Activated CD8-positive, alpha-beta T cell treated with anti-CD3 and anti-CD28 coated beads, Interleukin-2, amount 10 ng/mL, durations not matched to agents 7 days and 5 days (primary cell): Measurements from ENCODE around the gene MRPS7. TPM values are rescaled to one million over a fixed set of nuclear protein-coding genes. Genes with fewer than 3 reads are reported as not detected.

Experiments
- ATAC-seq: fragments of 150-1000 bp; cut with Tn5 transposase; one replicate; pipeline ENCODE4 v1.10.0; 2021; ENCODE audit warnings: moderate library complexity
- CTCF ChIA-PET: fragments of 350-600 bp; sonication (Branson Sonifier 250); formaldehyde crosslinking; loops from one replicate; lab custom pipeline; 2021; ENCODE audit warnings: antibody characterized with exemption; lab: Charles Lee
- POLR2A ChIA-PET: fragments of 350-600 bp; sonication (Branson Sonifier 250); formaldehyde crosslinking; loops from one replicate; lab custom pipeline; 2021; ENCODE audit warnings: antibody characterized with exemption; lab: Charles Lee
- DNase-seq: peaks from one replicate; pipeline ENCODE4 v3.0.0-alpha.2; 2020
- H3K27ac Mint-ChIP-seq: one replicate; pipeline ENCODE4 v1.8.0; 2021; ENCODE audit warnings: mild to moderate bottlenecking, mixed read lengths
- H3K27me3 Mint-ChIP-seq: one replicate; pipeline ENCODE4 v1.8.0; 2021; ENCODE audit warnings: low read depth, mixed read lengths
- H3K36me3 Mint-ChIP-seq: one replicate; pipeline ENCODE4 v1.8.0; 2021; ENCODE audit warnings: low read depth, mixed read lengths
- H3K4me1 Mint-ChIP-seq: one replicate; pipeline ENCODE4 v1.8.0; 2021; ENCODE audit warnings: low read depth, mixed read lengths
- H3K4me3 Mint-ChIP-seq: one replicate; pipeline ENCODE4 v1.8.0; 2021; ENCODE audit warnings: mild to moderate bottlenecking, mixed read lengths
- H3K9me3 Mint-ChIP-seq: one replicate; pipeline ENCODE4 v1.8.0; 2022; ENCODE audit warnings: mixed read lengths; ENCODE audit not compliant: insufficient read depth
- total RNA-seq, 2 experiments: library from RNA; stranded (reverse); gene quantifications; one replicate each; pipeline ENCODE4 v1.2.3, GENCODE V29; 2021

The MRPS7 gene
- total RNA-seq, 2 experiments from 2014 or later = 62.1 to 66.1 TPM

GRCh38 chr17:75260641-75261335 is 891 bp upstream of the MRPS7 start:
- ChIA-PET CTCF (interaction anchor here (1.1 to 4.4 kb wide), 14 partner anchors 8 to 256 kb away, joined by 3 to 98 read pairs (median 7); partner anchors contain the start of genes MIF4GD, NUP85, SLC25A19 and TSEN54), POLR2A (interaction anchor here (0.6 to 4.1 kb wide), 25 partner anchors 10 to 516 kb away, joined by 3 to 112 read pairs (median 5); partner anchors contain the start of genes FDXR, GRB2, MIF4GD and MRPL58)
- H3K9me3 Mint-ChIP-seq = no peaks in the 10 kb centered on the region
- no peaks in the 10 kb centered on the region for H3K27me3 Mint-ChIP-seq
- H3K4me3 Mint-ChIP-seq = peak overlapping the region; percentile 95
- H3K27ac Mint-ChIP-seq = peak overlapping the region; percentile 99
- no peak for DNase-seq
- peaks cover 42% of the 10 kb centered on the region for H3K4me1 Mint-ChIP-seq
- H3K36me3 Mint-ChIP-seq = peaks cover 31% of the 10 kb centered on the region
- ATAC-seq = peak; percentile 37

- ChIA-PET POLR2A (interaction anchor here (0.7 to 4.1 kb wide), 20 partner anchors 9 to 389 kb away, joined by 3 to 112 read pairs (median 5); partner anchors contain the start of genes FDXR, GRB2, JPT1 and MIF4GD), CTCF (interaction anchor here (0.6 to 4.4 kb wide), 17 partner anchors 10 to 491 kb away, joined by 3 to 98 read pairs (median 4); partner anchors contain the start of genes GRB2, MIF4GD, NUP85 and SLC25A19)
- no peaks in the 10 kb centered on the region for H3K9me3 Mint-ChIP-seq
- peaks cover 38% of the 10 kb centered on the region for H3K4me1 Mint-ChIP-seq
- DNase-seq (no peak), ATAC-seq (no peak)
- peak overlapping the region; percentile 95 for H3K4me3 Mint-ChIP-seq
- peaks cover 42% of the 10 kb centered on the region for H3K36me3 Mint-ChIP-seq
- H3K27ac Mint-ChIP-seq = peak overlapping the region; percentile 99
- H3K27me3 Mint-ChIP-seq = no peaks in the 10 kb centered on the region
Observed at GRCh38 chr17:75262112-75262606, 480 bp downstream of the MRPS7 start.

GRCh38 chr17:75263055-75263454 is 1.4 kb downstream of the MRPS7 start:
- Mint-ChIP-seq H3K4me1 (peaks cover 37% of the 10 kb centered on the region), H3K4me3 (peak overlapping the region; percentile 95)
- POLR2A ChIA-PET = interaction anchor here (0.7 to 4.1 kb wide), 8 partner anchors 8 to 251 kb away, joined by 3 to 112 read pairs (median 14); partner anchors contain the start of genes GRB2, MIF4GD, MRPL58 and NUP85

GRCh38 chr17:75265614-75266315 is 4.1 kb downstream of the MRPS7 start:
- Mint-ChIP-seq H3K27me3 (no peaks in the 10 kb centered on the region), H3K36me3 (peaks cover 37% of the 10 kb centered on the region), H3K9me3 (no peaks in the 10 kb centered on the region), H3K4me3 (no peak overlapping the region), H3K4me1 (peaks cover 29% of the 10 kb centered on the region), H3K27ac (no peak overlapping the region)
- CTCF ChIA-PET = interaction anchor here (1.9 kb wide), 1 partner anchor 24 kb away, joined by 5 read pairs; the partner anchor contains the start of gene SLC25A19
- POLR2A ChIA-PET = no interaction called here
- DNase-seq (no peak), ATAC-seq (no peak)

More at GRCh38 chr17:75263055-75263454, 1.4 kb downstream of the MRPS7 start:
- ATAC-seq = no peak
- no peaks in the 10 kb centered on the region for H3K27me3 Mint-ChIP-seq
- CTCF ChIA-PET = interaction anchor here (0.8 to 4.4 kb wide), 10 partner anchors 9 to 490 kb away, joined by 3 to 98 read pairs (median 4); partner anchors contain the start of genes GRB2, MIF4GD and NUP85
- no peaks in the 10 kb centered on the region for H3K9me3 Mint-ChIP-seq
- peaks cover 42% of the 10 kb centered on the region for H3K36me3 Mint-ChIP-seq
- peak overlapping the region; percentile 99 for H3K27ac Mint-ChIP-seq
- no peak for DNase-seq

- Mint-ChIP-seq H3K36me3 (peaks cover 34% of the 10 kb centered on the region), H3K27me3 (no peaks in the 10 kb centered on the region), H3K27ac (no peak overlapping the region), H3K9me3 (no peaks in the 10 kb centered on the region), H3K4me1 (peaks cover 27% of the 10 kb centered on the region), H3K4me3 (no peak overlapping the region)
- ChIA-PET POLR2A (interaction anchor here (1.4 kb wide), 1 partner anchor 22 kb away, joined by 4 read pairs; the partner anchor contains the start of gene SLC25A19), CTCF (interaction anchor here (1.9 kb wide), 1 partner anchor 23 kb away, joined by 5 read pairs; the partner anchor contains the start of gene SLC25A19)
- DNase-seq (no peak), ATAC-seq (no peak)
Observed at GRCh38 chr17:75266316-75267152, 4.9 kb downstream of the MRPS7 start.

GRCh38 chr17:75267153-75267410 is 5.4 kb downstream of the MRPS7 start:
- peaks cover 31% of the 10 kb centered on the region for H3K4me1 Mint-ChIP-seq
- H3K27ac Mint-ChIP-seq = no peak overlapping the region
- H3K4me3 Mint-ChIP-seq = no peak overlapping the region
- no peaks in the 10 kb centered on the region for H3K9me3 Mint-ChIP-seq
- CTCF ChIA-PET = interaction anchor here (1.9 kb wide), 1 partner anchor 22 kb away, joined by 5 read pairs; the partner anchor contains the start of gene SLC25A19
- H3K27me3 Mint-ChIP-seq = no peaks in the 10 kb centered on the region
- ATAC-seq (no peak), DNase-seq (no peak)
- POLR2A ChIA-PET = interaction anchor here (1.4 kb wide), 1 partner anchor 22 kb away, joined by 4 read pairs; the partner anchor contains the start of gene SLC25A19
- H3K36me3 Mint-ChIP-seq = peaks cover 35% of the 10 kb centered on the region

GRCh38 chr17:75267411-75268232 is 5.9 kb downstream of the MRPS7 start:
- no peak overlapping the region for H3K4me3 Mint-ChIP-seq
- ChIA-PET CTCF (no interaction called here), POLR2A (interaction anchor here (1.4 kb wide), 1 partner anchor 21 kb away, joined by 4 read pairs; the partner anchor contains the start of gene SLC25A19)
- no peaks in the 10 kb centered on the region for H3K27me3 Mint-ChIP-seq
- no peak for ATAC-seq
- no peaks in the 10 kb centered on the region for H3K9me3 Mint-ChIP-seq
- H3K27ac Mint-ChIP-seq = no peak overlapping the region
- DNase-seq = no peak
- peaks cover 33% of the 10 kb centered on the region for H3K36me3 Mint-ChIP-seq
- H3K4me1 Mint-ChIP-seq = peaks cover 30% of the 10 kb centered on the region

- Mint-ChIP-seq H3K36me3 (peaks cover 34% of the 10 kb centered on the region), H3K4me3 (peak overlapping the region; percentile 83), H3K9me3 (no peaks in the 10 kb centered on the region), H3K27ac (peak overlapping the region; percentile 93), H3K27me3 (no peaks in the 10 kb centered on the region), H3K4me1 (peaks cover 36% of the 10 kb centered on the region)
- ATAC-seq (no peak), DNase-seq (no peak)
- ChIA-PET POLR2A (interaction anchor here (1.3 to 6.9 kb wide), 7 partner anchors 9 to 140 kb away, joined by 4 to 112 read pairs (median 14); partner anchors contain the start of genes GGA3, GRB2, JPT1 and MRPS7), CTCF (interaction anchor here (0.7 to 6.0 kb wide), 13 partner anchors 9 to 159 kb away, joined by 3 to 98 read pairs (median 19); partner anchors contain the start of genes GGA3, GRB2, MRPS7 and SLC25A19)
Observed at GRCh38 chr17:75269844-75270217, 8.2 kb downstream of the MRPS7 start.

GRCh38 chr17:75270218-75270965 is 8.7 kb downstream of the MRPS7 start:
- no peaks in the 10 kb centered on the region for H3K27me3 Mint-ChIP-seq
- ChIA-PET POLR2A (interaction anchor here (0.6 to 6.9 kb wide), 21 partner anchors 9 to 246 kb away, joined by 3 to 112 read pairs (median 5); partner anchors contain the start of genes GGA3, GRB2, JPT1 and MRPS7), CTCF (interaction anchor here (0.6 to 6.0 kb wide), 53 partner anchors 9 to 557 kb away, joined by 3 to 98 read pairs (median 4); partner anchors contain the start of genes GGA3, GRB2, MRPL58 and MRPS7)
- peak overlapping the region; percentile 93 for H3K27ac Mint-ChIP-seq
- H3K36me3 Mint-ChIP-seq = peaks cover 36% of the 10 kb centered on the region
- ATAC-seq (peak; percentile 61), DNase-seq (peak; percentile 70)
- H3K9me3 Mint-ChIP-seq = no peaks in the 10 kb centered on the region
- peak overlapping the region; percentile 83 for H3K4me3 Mint-ChIP-seq
- peaks cover 36% of the 10 kb centered on the region for H3K4me1 Mint-ChIP-seq
